DMS114 treated with DMSO at 0.1 percent for 48 hours (cell line): ENCODE data around the gene SLC44A1.

Source experiments
- DNase-seq: peaks from one replicate; lab custom pipeline; 2025; ENCODE audit not compliant: unreplicated experiment; lab: John Stamatoyannopoulos, UW

The SLC44A1 gene

GRCh38 chr9:105421154-105421553 is 176.7 kb downstream of the SLC44A1 start:
- DNase-seq: no peak

- no peak for DNase-seq
Measured at GRCh38 chr9:105421864-105422263, 177.4 kb downstream of the SLC44A1 start.

GRCh38 chr9:105425816-105426433 is 181.5 kb downstream of the SLC44A1 start:
- no peak for DNase-seq

- no peak for DNase-seq
Measured at GRCh38 chr9:105426657-105427056, 182.2 kb downstream of the SLC44A1 start.

GRCh38 chr9:105431424-105432246 is 187.2 kb downstream of the SLC44A1 start:
- no peak for DNase-seq

- DNase-seq: no peak
Measured at GRCh38 chr9:105432247-105432842, 187.9 kb downstream of the SLC44A1 start.

- no peak for DNase-seq
Measured at GRCh38 chr9:105435453-105435852, 191.0 kb downstream of the SLC44A1 start.

- DNase-seq: no peak
Measured at GRCh38 chr9:105436783-105437182, 192.3 kb downstream of the SLC44A1 start.

- no peak for DNase-seq
Measured at GRCh38 chr9:105437704-105438103, 193.3 kb downstream of the SLC44A1 start.

- no peak for DNase-seq
Measured at GRCh38 chr9:105438141-105438806, 193.8 kb downstream of the SLC44A1 start.

GRCh38 chr9:105439428-105439827 is 195.0 kb downstream of the SLC44A1 start:
- DNase-seq: no peak

- DNase-seq: no peak
Measured at GRCh38 chr9:105441616-105442160, 197.2 kb downstream of the SLC44A1 start.

GRCh38 chr9:105443121-105443520 is 198.7 kb downstream of the SLC44A1 start:
- DNase-seq: no peak

- no peak for DNase-seq
Measured at GRCh38 chr9:105444130-105444529, 199.7 kb downstream of the SLC44A1 start.

GRCh38 chr9:105445203-105445881 is 200.9 kb downstream of the SLC44A1 start:
- no peak for DNase-seq

GRCh38 chr9:105447386-105447813 is 202.9 kb downstream of the SLC44A1 start:
- no peak for DNase-seq

GRCh38 chr9:105447814-105448812 is 203.7 kb downstream of the SLC44A1 start, which contains the start of gene FSD1L:
Gene FSD1L (plus strand): TSS chr9:105448034. CDS start chr9:105448221, 187 bp downstream.
- peak; percentile 79 for DNase-seq

- no peak for DNase-seq
Measured at GRCh38 chr9:105449081-105449480, 204.6 kb downstream of the SLC44A1 start.

- DNase-seq: no peak
Measured at GRCh38 chr9:105452185-105452584, 207.7 kb downstream of the SLC44A1 start.
